ENCODE measurements around the gene ST3GAL2.
A peak's percentile ranks its signal among the peaks of the same experiment; 100 is the strongest.
"Not testable (repeated sequence)": the region's sequence is repeated elsewhere in the genome, so short reads cannot be mapped to it uniquely, and the experiment has no call there.

Gene ST3GAL2

DNA sequence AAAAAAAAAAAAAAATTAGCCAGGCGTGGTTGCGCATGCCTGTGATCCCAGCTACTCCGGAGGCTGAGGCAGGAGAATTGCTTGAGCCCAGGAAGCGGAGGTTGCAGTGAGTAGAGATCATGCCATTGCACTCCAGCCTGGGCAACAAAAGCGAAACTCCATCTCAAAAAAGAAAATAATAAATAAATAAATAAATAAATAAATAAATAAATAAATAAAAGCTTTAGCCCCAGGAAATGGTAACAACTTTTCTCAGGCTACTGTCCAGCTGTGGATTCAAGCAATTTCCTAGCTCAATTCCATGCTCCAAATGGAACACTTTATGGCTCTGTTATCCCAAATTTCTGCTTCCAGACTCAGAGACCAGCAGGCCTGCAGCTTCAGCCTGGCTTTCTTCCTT is 25.3 kb downstream of the ST3GAL2 start:
- not testable (repeated sequence) for DNase-seq

DNA sequence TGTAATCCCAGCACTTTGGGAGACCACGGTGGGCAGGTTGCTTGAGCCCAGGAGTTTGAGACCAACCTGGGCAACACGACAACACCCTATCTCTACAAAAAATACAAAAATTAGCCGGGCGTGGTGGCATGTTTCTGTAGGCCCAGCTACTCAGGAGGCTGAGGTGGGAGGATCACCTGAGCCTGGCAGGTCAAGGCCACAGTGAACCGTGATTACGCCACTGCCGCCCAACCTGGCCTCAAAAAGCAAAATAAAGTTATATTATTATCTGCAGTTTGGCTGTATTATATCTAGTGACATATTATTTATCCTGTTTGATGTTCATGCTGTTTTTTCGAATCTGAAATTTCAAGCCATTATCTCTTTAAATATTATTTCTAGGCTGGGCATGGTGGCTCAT is 26.5 kb downstream of the ST3GAL2 start:
- DNase-seq = no peak

DNA sequence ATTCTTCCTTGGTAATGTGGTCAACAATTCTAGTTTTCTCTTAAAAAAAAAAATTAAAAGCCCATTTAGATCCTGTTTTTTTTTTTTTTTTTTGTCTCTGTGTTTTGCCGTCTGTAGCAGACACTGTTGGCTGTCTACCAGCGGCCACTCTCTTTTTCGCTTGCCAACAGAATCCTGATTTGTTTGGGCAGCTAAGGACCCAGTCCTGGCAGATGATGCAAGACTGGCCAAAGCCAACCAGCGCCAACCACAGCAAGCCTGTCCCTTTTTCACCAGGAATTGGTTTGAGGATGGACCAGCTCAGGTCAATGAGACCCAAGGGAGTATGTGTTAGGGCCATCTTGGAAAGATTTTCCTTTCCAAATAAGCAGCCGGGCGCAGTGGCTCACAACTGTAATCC is 28.2 kb downstream of the ST3GAL2 start:
- DNase-seq = no peak

DNA sequence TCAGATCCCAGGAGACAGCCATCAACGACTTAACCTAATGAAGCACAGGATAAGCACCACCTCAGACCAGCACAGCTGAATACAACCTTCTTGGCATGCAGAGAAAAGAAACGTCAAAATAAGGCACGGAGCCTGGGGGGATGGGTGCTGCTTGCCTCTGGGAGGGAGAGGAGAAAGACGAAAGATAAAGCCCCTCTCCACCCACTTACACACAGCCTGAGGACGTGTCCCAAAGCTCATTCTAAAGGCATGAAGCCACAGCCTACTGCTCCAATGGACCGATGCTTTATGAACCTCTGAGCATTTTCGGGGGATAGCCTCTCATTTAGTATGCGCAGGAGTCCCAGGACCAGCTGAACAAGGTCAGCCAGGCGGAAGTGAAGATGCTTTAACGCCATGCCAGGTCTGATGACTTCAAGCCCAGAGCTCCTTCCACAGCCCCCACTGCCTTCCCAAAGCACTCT is 31.1 kb downstream of the ST3GAL2 start:
- no peak for DNase-seq

DNA sequence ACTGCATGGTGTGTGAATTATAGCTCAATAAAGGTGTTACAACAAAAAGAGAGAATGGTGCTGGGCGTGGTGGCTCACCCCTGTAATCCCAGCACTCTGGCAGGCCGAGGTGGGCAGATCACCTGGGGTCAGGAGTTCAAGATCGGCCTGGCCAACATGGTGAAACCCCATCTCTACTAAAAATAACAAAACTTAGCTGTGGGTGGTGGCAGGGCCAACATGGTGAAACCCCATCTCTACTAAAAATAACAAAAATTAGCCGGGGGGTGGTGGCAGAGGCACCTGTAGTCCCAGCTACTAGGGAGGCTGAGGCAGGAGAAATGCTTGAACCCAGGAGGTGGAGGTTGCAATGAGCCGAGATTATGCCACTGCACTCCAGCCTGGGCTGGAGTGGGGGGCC is 32.8 kb downstream of the ST3GAL2 start:
- not testable (repeated sequence) for DNase-seq

DNA sequence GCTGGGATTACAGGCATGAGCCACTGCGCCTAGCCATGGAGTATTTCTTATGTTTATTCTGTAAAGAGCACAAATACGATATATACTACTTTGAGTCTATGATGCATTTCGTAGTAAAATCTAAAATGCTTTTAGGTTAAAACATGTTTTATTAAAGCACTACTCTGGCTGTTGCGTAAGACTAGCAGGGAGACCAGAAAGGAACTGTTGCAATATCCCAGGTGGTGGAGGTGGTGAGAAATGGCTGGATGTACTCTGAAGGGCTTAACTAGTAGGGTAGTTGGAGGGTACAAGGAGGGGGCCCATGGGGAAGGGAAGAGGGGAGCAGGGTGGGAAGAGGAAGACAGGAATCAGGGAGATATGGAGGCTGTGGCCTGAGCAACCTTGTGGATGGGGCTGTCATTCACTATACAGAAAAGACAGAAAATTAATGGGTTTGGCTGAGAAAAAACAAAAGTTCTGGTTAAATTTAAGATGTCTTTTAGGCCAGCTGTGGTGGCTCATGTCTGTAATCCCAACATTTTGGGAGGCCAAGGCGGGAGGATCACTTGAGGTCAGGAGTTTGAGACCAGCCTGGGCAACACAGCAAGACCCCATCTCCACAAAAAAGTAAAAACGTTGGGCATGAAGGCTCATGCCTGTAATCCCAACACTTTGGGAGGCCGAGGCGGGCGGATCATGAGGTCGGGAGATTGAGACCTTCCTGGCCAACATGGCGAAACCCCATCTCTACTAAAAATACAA is 35.8 kb downstream of the ST3GAL2 start:
- no peak for DNase-seq

DNA sequence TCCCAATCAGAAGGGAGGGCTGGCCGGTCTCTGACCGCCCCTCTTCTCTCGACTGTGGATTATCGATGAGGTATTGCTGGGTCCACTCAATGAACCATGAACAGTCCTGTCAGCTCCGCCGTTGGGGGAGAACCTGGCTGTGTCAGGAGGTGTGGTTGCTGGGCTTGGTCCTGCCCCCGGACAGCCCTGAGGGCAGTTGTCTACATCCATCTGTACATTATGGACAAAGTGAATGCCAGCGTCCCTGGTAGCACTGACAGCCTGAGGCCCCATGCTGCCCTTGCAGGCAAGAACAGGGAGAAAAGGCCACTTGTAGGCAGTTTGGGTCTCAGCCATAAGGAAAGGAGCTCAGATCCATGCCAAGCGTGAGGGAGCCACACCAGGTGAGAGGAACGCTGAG is 38.9 kb downstream of the ST3GAL2 start:
- DNase-seq = no peak

DNA sequence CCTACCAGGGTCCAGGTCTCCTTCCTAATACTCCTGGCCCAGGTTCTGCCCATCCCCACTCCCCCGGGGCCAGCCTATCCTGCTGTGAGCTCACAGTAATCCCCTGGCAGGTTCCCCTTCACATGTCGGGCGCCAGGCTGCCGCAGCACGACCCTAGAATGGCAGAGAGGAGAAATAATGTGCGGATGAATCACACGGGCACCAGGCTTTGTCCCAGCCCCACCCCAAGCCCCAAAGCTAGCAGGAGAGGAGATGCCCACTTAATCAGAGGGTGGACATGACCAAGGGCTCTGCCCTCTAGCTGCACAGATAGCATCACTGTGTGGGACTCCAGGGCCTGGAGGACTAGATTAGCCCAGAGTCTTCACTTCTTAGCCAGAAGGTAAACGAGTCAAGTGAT is 39.5 kb downstream of the ST3GAL2 start:
- no peak for DNase-seq

DNA sequence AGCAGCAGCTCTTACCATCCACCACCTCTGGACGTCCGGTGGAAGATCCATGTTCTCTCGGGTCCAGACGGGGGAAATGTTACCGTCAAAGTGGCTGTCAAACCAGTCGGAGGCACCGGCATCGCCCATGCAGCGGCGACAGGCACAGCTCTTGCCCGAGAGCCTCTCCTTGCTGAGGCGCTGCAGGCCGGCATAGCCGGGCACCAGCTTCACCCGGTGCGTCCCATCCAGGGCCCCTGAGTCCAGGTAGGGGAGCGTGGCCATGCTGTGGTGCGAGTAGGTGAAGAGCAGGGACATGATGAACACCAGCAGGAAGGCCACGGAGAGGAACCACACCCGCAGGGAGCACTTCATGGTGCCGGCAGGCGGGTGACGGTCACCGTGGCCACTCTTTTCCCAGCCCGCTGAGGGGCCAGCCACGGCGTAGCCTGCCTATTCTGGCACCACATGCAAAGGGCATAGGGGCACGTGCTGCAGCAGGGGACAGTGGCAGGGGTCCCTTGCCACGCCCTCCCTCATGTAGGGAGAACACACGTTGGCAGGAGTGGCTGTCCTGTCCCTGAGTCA is 40.6 kb downstream of the ST3GAL2 start:
- DNase-seq = no peak

DNA sequence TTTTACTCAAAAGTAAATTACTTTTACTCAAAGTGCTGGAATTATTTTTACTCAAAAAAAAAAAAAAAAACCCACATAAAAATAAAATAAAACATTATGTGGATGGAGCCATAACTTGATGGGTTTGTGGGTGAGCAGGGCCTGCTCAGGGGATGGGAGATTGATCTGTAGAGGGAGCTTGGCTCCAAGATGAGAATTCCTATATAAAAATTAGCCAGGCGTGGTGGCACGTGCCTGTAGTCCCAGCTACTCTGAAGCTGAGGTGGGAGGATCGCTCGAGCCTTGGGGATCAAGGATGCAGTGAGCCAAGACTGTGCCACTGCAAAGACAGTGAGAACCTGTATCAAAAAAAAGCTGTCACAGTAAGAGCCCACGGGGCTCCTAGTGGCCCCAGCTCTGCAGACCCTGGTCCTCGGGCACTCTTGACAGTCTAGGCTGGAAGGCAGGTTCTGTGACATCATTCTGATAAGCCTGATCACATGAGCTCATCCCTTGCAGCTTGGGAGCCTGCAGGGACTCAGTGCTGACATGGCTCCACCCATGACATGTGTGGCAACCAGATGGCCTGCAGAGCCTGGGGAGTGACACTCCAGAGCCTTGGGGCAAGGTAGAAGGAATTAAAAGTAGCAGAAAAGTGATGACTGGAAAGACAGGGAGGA is 42.5 kb downstream of the ST3GAL2 start:
- DNase-seq = no peak

DNA sequence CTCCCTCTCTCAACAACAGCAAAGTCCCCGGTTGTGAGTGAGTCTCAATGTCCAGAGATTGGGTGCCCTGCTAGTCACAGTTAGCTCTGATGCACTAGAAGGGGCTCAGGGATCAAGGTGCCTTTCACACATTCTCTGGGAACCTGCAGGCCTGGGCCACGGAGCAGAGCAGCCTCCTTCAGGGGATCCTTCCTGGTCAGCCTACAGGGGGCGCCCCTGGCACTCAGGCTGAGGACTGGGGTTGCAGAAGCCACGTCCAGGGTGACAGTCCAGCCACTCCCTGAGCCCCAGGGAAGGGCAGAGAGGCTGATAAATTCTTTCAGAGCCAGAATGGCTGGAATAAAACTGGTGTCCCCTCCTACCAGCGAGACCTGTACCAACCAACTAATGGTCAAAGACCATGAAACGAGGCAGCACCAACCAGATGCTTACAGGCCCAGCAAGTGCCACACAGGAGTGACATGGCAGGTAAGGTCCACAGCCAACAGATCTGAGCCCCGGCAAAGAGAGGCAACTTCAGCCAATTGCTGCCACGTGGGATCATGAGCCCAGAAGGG is 43.5 kb downstream of the ST3GAL2 start:
- peak; percentile 78 for DNase-seq

DNA sequence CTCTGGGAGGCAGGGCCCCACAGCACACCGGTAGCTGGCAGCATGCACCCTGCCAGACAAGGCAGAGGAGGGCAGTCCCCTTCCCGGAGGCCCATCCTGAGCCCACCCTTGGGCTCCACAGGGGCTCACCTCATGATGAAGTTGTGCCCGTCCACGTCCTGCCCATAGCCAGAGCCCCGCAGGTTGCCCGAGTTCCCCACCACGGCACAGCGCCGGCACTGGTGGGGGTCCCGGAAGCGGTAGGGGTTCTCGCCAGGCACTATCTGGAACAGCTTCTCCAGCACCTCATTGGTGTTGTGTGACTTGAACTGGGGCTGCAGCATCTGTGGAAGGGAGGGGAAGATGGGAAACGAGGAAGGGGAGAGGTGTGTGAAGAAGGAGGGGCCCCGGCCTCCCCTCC is 44.0 kb downstream of the ST3GAL2 start:
- no peak for DNase-seq

DNA sequence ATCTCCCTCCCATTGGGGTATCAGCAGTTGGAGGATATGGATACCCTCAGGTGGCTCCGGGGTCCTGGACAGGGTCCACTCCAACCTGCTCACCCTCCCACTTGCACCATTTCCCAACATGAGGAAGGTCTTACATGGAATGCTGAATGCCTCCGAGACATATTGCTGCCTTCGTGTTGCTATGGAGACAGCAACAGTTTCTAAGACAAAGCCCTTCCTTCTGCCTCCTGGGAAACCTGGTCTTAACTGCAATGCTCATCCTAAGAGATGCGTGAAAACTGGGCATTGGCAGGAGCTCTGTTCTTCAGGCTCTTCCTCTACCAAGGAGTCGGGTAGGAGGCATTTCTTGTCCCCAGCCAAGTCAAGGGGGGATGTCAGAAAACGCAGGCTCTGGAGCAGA is 45.2 kb downstream of the ST3GAL2 start:
- no peak for DNase-seq

DNA sequence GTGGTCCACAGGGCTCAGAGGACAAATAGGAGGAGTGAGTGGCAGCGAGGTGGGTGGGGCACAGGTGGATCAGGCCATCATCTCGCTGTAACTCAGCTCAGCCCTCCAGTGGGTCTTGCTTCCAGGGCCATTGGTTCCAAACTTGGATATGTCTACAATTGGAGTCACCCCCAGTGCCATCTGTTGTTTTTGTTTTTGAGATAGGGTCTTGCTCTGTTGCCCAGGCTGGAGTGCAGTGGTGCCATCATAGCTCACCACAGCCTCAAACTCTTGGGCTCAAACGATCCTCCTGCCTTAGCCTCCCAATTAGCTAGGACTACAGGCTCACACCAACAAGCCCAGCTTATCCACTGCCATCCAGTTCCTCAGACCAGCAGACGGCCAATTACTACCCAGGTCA is 46.3 kb downstream of the ST3GAL2 start:
- no peak for DNase-seq

DNA sequence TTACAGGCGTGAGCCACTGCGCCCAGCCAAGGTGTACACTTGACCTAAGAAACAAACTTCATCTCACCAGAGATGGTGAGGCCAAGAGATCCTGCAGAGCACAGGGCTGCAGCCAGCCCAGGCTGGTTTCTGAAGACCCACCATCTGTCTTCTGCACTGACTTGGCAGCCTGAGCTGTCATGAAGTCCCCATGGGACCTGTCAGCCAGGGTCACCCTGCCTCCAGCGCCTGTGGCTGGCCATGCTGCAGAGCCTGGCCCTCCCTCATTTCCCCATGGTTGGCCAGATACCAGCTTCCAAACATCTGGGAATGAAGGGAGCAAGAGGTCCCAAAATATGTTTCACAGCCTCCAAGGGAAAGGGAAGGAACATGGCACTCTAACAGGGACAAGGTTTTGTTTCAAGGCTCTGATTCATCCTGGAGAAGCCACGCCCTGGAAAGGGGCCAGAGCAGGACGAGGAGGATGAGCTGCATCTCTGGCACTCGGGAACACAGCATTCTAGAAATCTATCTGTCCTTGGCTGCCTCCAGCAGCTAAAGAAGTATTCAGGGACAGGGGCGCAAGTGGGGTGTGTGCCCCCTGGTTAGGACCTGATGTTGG is 46.9 kb downstream of the ST3GAL2 start:
- no peak for DNase-seq

DNA sequence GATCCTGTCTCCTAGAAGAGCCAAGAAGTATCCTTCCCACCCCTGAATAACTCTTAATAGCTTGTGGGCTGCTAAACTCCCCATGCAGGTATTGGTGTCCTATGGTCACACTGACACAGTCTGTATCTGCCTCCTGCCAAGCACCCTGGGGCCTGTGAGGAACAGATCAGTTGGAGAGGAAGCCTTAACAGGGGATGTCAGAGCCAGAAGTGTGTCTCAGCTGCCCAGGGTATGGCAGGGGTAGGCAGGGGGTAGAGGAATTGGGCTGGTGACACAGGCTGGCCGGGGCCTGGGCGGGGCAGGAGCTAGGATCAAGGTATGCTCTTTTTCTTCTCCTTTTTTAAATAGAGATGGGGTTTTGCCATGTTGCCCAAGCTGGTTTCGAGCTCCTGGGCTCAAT is 47.5 kb downstream of the ST3GAL2 start:
- DNase-seq = no peak

DNA sequence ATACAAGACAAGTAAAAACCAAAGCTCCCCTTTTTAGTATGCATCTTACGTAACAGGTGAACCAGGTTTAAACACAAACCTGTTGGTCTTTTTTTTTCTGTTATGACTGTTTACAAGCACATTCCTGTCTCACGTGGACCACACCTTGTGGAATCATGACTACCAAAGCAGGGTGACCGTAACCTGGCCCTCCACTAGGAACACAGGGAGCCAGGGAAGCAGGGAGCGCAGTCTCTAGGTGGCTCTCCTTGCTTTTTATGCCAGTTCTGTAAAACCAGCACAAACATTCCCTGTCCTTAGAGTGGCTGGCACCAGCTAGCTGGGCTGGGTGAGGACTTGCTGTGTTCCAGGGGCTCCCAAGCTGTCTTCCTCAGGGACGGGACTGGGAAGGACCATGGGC is 48.1 kb downstream of the ST3GAL2 start:
- DNase-seq = no peak

DNA sequence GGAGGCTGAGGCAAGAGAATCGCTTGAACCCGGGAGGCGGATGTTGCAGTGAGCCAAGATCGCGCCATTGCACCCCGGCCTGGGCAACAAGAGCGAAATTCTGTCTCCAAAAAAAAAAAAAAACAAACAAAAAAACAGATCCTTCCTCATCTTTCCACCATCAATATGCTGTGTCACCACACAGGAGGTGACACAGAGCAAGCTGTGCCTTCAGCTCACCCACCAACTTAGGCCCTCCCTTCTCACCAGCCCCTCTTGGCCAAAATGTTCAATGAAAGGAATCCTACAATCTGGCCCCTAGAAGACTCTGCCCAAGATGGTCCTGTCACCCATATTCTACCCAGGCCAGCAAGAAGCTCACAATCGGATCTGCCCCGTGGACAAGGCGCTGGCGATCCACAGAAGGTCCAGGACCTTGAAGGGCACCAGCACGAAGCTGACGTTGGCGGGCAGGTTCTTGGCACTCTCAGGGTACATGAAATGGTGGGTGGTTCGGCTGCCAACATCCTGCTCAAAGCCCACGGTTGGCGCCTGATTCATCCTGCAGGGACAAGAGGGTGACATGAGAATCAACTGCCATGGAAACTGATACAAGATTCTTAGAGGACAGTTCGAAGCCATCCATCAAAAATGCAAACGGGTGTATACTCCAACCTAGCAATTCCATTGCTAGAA is 50.8 kb downstream of the ST3GAL2 start:
- DNase-seq = no peak

DNA sequence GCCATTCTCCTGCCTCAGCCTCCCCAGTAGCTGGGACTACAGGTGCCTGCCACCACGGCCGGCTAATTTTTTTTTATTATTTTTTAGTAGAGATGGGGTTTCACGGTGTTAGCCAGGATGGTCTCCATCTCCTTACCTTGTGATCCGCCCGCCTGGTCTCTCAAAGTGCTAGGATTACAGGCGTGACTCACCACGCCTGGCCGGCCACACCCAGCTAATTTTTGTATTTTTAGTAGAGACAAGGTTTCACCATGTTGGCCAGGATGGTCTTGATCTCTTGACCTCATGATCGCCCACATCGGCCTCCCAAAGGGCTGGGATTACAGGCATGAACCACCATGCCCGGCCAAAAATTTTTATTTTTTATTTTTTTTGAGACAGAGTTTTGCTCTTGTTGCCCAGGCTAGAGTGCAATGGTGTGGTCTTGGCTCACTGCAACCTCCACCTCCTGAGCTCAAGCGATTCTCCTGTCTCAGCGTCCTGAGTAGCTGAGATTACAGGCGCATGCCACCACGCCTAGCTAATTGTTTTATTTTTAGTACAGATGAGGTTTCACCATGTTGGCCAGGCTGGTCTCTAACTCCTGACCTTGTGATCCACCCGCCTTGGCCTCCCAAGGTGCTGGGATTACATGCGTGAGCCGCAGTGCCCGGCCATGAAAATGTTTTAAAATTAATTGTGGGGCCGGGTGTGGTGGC is 52.5 kb downstream of the ST3GAL2 start:
- not testable (repeated sequence) for DNase-seq

DNA sequence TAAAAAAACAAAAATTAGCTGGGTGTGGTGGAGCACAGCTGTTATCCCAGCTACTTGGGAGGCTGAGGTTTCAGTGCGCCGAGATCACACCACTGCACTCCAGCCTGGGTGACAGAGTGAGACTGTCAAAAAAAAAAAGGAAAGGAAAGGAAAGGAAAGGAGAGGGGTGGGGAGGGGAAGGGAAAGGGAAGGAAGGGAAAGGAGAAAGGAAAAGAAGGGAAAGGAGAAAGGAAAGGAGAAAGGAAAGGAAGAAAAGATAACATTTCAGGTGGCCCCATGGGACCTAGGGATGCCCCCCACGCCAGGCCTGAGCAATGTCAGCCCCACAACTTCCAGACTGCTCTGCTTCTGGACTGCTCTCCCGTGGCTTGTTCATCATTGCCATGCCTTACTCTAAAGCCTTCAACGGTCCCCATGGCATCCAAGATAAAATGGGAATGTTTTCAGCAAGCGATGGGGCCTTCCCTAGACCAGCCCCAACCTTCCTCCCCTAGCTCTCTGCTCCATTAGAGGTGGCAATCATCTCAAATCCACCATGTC is 55.4 kb downstream of the ST3GAL2 start:
- no peak for DNase-seq

DNA sequence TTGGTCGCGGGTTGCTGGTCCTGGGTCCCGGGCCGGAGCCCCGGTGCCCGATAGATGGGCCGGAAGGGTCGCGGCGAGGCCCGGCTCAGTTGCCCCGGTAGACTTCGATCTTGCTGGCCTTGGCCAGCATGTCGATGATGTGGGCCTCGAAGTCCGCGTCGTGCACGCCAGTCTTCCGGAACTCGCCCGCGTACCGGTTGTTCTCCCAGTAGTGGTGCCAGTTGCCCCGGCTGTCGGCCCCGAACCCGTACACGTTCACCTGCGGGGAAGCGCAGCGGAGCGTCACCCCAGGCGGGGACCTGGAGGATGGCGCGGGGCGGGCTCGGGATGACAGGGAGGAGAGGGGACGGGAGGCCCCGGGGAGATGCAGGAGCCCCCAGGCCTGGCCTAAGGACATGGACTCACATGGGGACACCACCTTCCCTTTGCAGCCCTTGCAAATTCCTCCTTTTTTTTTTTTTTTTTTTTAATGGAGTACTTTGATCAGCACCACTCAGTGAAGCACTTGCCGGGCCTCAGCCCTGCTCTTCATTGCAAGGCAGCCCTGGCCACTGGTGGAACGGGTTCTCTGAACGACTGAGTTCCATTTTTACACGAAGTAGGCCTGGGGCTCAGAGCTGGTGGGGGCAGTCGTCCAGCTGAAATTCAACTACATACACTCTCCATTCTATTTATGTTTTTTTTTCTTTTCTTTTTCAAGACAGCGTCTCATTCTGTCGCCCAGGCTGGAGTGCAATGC is 57.1 kb downstream of the ST3GAL2 start:
- no peak for DNase-seq
